DND-41 (cell line): ENCODE measurements around the gene OGFR.

Source experiments
- ATAC-seq: fragments of 200-7000 bp; cut with Tn5 transposase; 3 replicates; pipeline ENCODE4 v1.9.1; 2021; ENCODE audit warnings: low read depth; ENCODE audit not compliant: insufficient read depth
- DNase-seq: peaks from one replicate; pipeline ENCODE4 v3.0.0-alpha.2; 2020
- H2AFZ ChIP-seq: 2 replicates; pipeline ENCODE4 v1.6.0; 2012; ENCODE audit warnings: low read depth, low read length
- H3K27ac ChIP-seq: 2 replicates; pipeline ENCODE4 v1.5.1; 2012; ENCODE audit warnings: low read length, inconsistent platforms
- H3K27me3 ChIP-seq: fragments of 200-600 bp; sonication (generic); 2 replicates; pipeline ENCODE4 v1.6.0; 2012; ENCODE audit warnings: low read length, mild to moderate bottlenecking, inconsistent platforms; ENCODE audit not compliant: insufficient read depth, poor library complexity
- H3K36me3 ChIP-seq: 2 replicates; pipeline ENCODE4 v1.5.1; 2012; ENCODE audit warnings: low read length, inconsistent platforms; ENCODE audit not compliant: insufficient read depth
- H3K4me1 ChIP-seq: 2 replicates; pipeline ENCODE4 v1.5.1; 2012; ENCODE audit warnings: mild to moderate bottlenecking, low read length; ENCODE audit not compliant: insufficient read depth
- H3K4me2 ChIP-seq: 2 replicates; pipeline ENCODE4 v1.6.0; 2012; ENCODE audit warnings: mild to moderate bottlenecking, moderate library complexity, low read length, inconsistent platforms; ENCODE audit not compliant: insufficient read depth
- H3K4me3 ChIP-seq, 2 experiments: fragments of 200-600 bp in 1 of 2; shearing (Covaris generic) in 1 of 2; 2 replicates each; pipeline ENCODE4 v1.5.1; 2012 to 2016; ENCODE audit warnings: inconsistent platforms in 2 of 2, low read length in 2 of 2, mild to moderate bottlenecking in 2 of 2, low read depth in 1 of 2, moderate library complexity in 1 of 2
- H3K79me2 ChIP-seq: 2 replicates; pipeline ENCODE4 v1.6.0; 2012; ENCODE audit warnings: low read length, inconsistent platforms; ENCODE audit not compliant: insufficient read depth
- H3K9ac ChIP-seq: 2 replicates; pipeline ENCODE4 v1.6.0; 2012; ENCODE audit warnings: low read depth, mild to moderate bottlenecking, inconsistent platforms, low read length, moderate library complexity
- H3K9me3 ChIP-seq: 2 replicates; pipeline ENCODE4 v1.5.1; 2012; ENCODE audit warnings: low read length, moderate library complexity, mild to moderate bottlenecking, inconsistent platforms; ENCODE audit not compliant: insufficient read depth, severe bottlenecking
- H4K20me1 ChIP-seq: 2 replicates; pipeline ENCODE4 v1.6.0; 2012; ENCODE audit warnings: low read length; ENCODE audit not compliant: insufficient read depth
- EZH2 ChIP-seq: IDR thresholded peaks from 3 replicates; pipeline ENCODE4 v1.6.1; 2012; ENCODE audit warnings: borderline replicate concordance, low read depth, mild to moderate bottlenecking, moderate library complexity, low read length, inconsistent platforms; ENCODE audit not compliant: severe bottlenecking
- TF ChIP-seq, protein P1 (sequence below): IDR thresholded peaks from 2 replicates; pipeline ENCODE4 v1.5.1; 2012; ENCODE audit warnings: borderline replicate concordance, low read length, moderate library complexity, mild to moderate bottlenecking; ENCODE audit not compliant: poor library complexity, severe bottlenecking; ENCODE audit errors: extremely low read depth

OGFR gene

GRCh38 chr20:62776035-62776691 lies 28.5 kb upstream of the OGFR start:
- Histone ChIP-seq H3K27ac (peak overlapping the region; percentile 88), H3K4me2 (peak overlapping the region; percentile 61), H3K4me3 (peak overlapping the region in 1 of 2 experiments; percentile 50; a peak in 2 of 4 replicates), H3K27me3 (no peaks in the 10 kb centered on the region), H3K36me3 (no peaks in the 10 kb centered on the region), H3K4me1 (peaks cover 26% of the 10 kb centered on the region), H3K79me2 (no peaks in the 10 kb centered on the region), H4K20me1 (no peaks in the 10 kb centered on the region), H2AFZ (peak overlapping the region; percentile 56; the same call in 1 of the 2 replicates), H3K9me3 (no peaks in the 10 kb centered on the region), H3K9ac (peak overlapping the region; percentile 48)
- no peak for DNase-seq
- no peak for TF ChIP-seq EZH2
- TF ChIP-seq, protein P1, sequence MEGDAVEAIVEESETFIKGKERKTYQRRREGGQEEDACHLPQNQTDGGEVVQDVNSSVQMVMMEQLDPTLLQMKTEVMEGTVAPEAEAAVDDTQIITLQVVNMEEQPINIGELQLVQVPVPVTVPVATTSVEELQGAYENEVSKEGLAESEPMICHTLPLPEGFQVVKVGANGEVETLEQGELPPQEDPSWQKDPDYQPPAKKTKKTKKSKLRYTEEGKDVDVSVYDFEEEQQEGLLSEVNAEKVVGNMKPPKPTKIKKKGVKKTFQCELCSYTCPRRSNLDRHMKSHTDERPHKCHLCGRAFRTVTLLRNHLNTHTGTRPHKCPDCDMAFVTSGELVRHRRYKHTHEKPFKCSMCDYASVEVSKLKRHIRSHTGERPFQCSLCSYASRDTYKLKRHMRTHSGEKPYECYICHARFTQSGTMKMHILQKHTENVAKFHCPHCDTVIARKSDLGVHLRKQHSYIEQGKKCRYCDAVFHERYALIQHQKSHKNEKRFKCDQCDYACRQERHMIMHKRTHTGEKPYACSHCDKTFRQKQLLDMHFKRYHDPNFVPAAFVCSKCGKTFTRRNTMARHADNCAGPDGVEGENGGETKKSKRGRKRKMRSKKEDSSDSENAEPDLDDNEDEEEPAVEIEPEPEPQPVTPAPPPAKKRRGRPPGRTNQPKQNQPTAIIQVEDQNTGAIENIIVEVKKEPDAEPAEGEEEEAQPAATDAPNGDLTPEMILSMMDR, result no peak
- ATAC-seq, result peak; percentile 4; the same call in 1 of the 3 replicates

DNA sequence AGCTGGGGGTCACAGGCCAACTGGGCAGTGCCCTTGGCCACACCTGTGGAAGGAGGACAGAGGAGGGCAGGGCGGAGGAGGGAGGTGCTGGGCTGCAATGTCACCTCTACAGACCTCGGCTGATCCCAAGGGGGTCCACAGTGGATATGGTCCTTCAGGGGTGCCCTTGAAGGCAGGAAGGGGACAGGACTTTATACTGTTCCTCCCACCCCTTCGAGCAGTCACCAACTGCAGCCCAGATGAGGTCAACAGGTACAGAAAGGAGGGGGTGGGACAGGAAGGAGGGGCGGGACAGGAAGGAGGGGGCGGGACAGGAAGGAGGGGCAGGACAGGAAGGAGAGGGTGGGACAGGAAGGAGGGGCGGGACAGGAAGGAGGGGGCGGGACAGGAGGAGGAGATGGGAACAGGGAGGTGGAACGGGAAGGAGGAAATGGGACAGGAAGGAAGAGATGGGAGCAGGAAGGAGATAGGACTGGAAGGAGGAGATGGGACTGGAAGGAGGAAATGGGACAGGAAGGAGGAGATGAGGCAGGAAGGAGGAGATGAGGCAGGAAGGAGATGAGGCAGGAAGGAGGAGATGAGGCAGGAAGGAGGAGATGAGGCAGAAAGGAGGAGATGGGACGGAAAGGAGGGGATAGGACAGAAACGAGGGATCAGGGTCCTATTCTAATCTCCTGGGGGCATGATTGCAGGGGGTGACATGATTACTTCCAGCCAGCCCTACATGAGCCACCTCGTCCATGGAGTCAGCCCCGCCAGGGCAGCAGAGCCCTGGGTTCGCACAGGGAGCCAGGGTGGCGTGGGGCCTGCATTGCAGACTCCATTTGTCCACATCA lies 27.7 kb upstream of the OGFR start:
- Histone ChIP-seq H3K9ac (peak overlapping the region; percentile 48), H3K4me2 (peak overlapping the region; percentile 61), H2AFZ (peak overlapping the region; percentile 81), H4K20me1 (no peaks in the 10 kb centered on the region), H3K36me3 (no peaks in the 10 kb centered on the region), H3K4me3 (peak overlapping the region in 1 of 2 experiments; percentile 50; a peak in 2 of 4 replicates), H3K27ac (peak overlapping the region; percentile 88), H3K27me3 (no peaks in the 10 kb centered on the region), H3K79me2 (no peaks in the 10 kb centered on the region), H3K9me3 (no peaks in the 10 kb centered on the region), H3K4me1 (peaks cover 26% of the 10 kb centered on the region)
- DNase-seq (peak; percentile 89), ATAC-seq (peak; percentile 88)
- TF ChIP-seq EZH2, result no peak
- TF ChIP-seq, protein P1, result no peak

- Histone ChIP-seq H3K4me2 (peak overlapping the region; percentile 61), H4K20me1 (no peaks in the 10 kb centered on the region), H3K79me2 (no peaks in the 10 kb centered on the region), H3K36me3 (no peaks in the 10 kb centered on the region), H3K4me3 (peak overlapping the region in 1 of 2 experiments; percentile 39; a peak in 2 of 4 replicates), H3K9ac (no peak overlapping the region), H2AFZ (peak overlapping the region; percentile 81), H3K27ac (peak overlapping the region; percentile 73), H3K9me3 (no peaks in the 10 kb centered on the region), H3K4me1 (peaks cover 26% of the 10 kb centered on the region), H3K27me3 (no peaks in the 10 kb centered on the region)
- ATAC-seq (no peak), DNase-seq (no peak)
- TF ChIP-seq EZH2, result no peak
Measured at GRCh38 chr20:62777528-62777830, 27.2 kb upstream of the OGFR start.

GRCh38 chr20:62778058-62778457 lies 26.6 kb upstream of the OGFR start:
- Histone ChIP-seq H3K27me3 (no peaks in the 10 kb centered on the region), H3K79me2 (no peaks in the 10 kb centered on the region), H3K4me3 (no peak overlapping the region), H3K9me3 (no peaks in the 10 kb centered on the region), H3K4me1 (peaks cover 26% of the 10 kb centered on the region), H3K27ac (no peak overlapping the region), H2AFZ (no peak overlapping the region), H3K4me2 (no peak overlapping the region), H4K20me1 (no peaks in the 10 kb centered on the region), H3K36me3 (no peaks in the 10 kb centered on the region), H3K9ac (no peak overlapping the region)
- ATAC-seq (no peak), DNase-seq (no peak)
- TF ChIP-seq, protein P1, result no peak
- no peak for TF ChIP-seq EZH2
